NT2/D1 (cell line): ENCODE measurements around the gene ATP8B4.

Experiments used
- DNase-seq: peaks from one replicate; pipeline ENCODE4 v3.0.0-alpha.2; 2011; ENCODE audit warnings: low read depth, low spot score
- H3K27me3 ChIP-seq: 2 replicates; pipeline ENCODE4 v1.6.0; 2011; ENCODE audit warnings: mild to moderate bottlenecking; ENCODE audit not compliant: insufficient read length, insufficient read depth
- H3K36me3 ChIP-seq: 2 replicates; pipeline ENCODE4 v1.6.1; 2011; ENCODE audit warnings: mild to moderate bottlenecking, low read length, mixed read lengths; ENCODE audit not compliant: insufficient read depth, insufficient read length
- H3K4me1 ChIP-seq: 2 replicates; pipeline ENCODE4 v1.5.1; 2011; ENCODE audit not compliant: insufficient read depth, insufficient read length
- H3K4me3 ChIP-seq: 2 replicates; pipeline ENCODE4 v1.5.1; 2011; ENCODE audit warnings: low read depth; ENCODE audit not compliant: insufficient read length
- H3K9ac ChIP-seq: 2 replicates; pipeline ENCODE4 v1.6.0; 2011; ENCODE audit warnings: low read depth; ENCODE audit not compliant: insufficient read length
- H3K9me3 ChIP-seq: 2 replicates; pipeline ENCODE4 v1.5.1; 2011; ENCODE audit warnings: mild to moderate bottlenecking, low read length; ENCODE audit not compliant: insufficient read depth
- SUZ12 ChIP-seq: IDR thresholded peaks from 2 replicates; pipeline ENCODE4 v1.6.1; 2011; ENCODE audit not compliant: insufficient read length, insufficient read depth; ENCODE audit errors: extremely low read depth
- YY1 ChIP-seq: IDR thresholded peaks from 2 replicates; pipeline ENCODE4 v1.6.1; 2011; ENCODE audit not compliant: insufficient read length, insufficient read depth
- ZNF274 ChIP-seq: IDR thresholded peaks from 2 replicates; pipeline ENCODE4 v1.6.1; 2011; ENCODE audit warnings: mild to moderate bottlenecking, low read depth, low read length

ATP8B4 gene

GRCh38 chr15:50068016-50068415, 51.0 kb downstream of the ATP8B4 start:
- Histone ChIP-seq H3K9me3 (no peaks in the 10 kb centered on the region), H3K4me1 (no peaks in the 10 kb centered on the region), H3K9ac (no peak overlapping the region), H3K4me3 (no peak overlapping the region), H3K36me3 (no peaks in the 10 kb centered on the region), H3K27me3 (no peaks in the 10 kb centered on the region)
- no peak for DNase-seq
- TF ChIP-seq ZNF274, result no peak

DNA sequence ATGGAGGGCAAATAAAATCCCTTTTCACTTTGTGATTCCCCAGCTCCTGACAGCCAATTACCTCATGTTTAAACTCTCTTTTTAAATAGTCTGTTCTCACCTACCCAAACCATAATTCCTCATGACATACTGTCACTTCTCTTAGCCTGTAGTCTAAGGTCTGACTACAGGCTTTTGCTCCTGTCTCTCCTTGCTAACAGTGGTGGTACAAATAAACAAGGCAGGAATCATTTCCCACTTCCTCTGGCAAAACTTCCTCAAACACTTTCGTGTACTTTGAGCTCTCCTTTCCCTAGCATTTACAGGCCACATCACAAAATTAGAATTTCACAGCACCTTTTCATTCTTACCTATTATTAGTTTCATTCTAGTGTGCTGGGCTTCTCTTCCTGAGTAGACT, 51.8 kb downstream of the ATP8B4 start:
- Histone ChIP-seq H3K4me3 (no peak overlapping the region), H3K9me3 (no peaks in the 10 kb centered on the region), H3K27me3 (no peaks in the 10 kb centered on the region), H3K9ac (no peak overlapping the region), H3K36me3 (no peaks in the 10 kb centered on the region), H3K4me1 (no peaks in the 10 kb centered on the region)
- no peak for DNase-seq
- TF ChIP-seq SUZ12 (no peak), YY1 (no peak), ZNF274 (no peak)

- no peaks in the 10 kb centered on the region for H3K36me3 ChIP-seq
- H3K9me3 ChIP-seq, result no peaks in the 10 kb centered on the region
- no peaks in the 10 kb centered on the region for H3K4me1 ChIP-seq
- TF ChIP-seq YY1, result no peak
- no peak for TF ChIP-seq ZNF274
- TF ChIP-seq SUZ12, result no peak
- DNase-seq, result no peak
- H3K9ac ChIP-seq, result no peak overlapping the region
- H3K4me3 ChIP-seq, result no peak overlapping the region
- no peaks in the 10 kb centered on the region for H3K27me3 ChIP-seq
Measured at GRCh38 chr15:50066666-50067065, 52.4 kb downstream of the ATP8B4 start.

DNA sequence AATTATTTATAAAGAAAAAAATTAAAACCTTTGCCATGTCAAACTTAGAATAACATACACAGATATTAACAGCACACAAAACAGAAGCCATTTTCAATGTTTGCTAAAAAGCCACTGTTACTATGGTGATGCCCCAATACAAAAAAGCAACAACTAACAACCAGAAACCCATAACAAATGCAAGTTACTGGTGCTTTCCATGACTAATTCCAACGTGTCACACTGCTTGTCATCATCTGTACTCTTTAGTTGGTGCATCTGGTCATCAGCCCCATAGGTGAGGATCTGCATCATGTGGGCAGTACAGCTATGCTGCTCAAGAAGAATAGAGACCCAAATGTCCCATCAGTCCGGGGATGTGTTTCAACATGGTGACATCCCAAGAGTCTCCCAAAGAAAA, 52.8 kb downstream of the ATP8B4 start:
- H3K4me3 ChIP-seq, result no peak overlapping the region
- no peak for DNase-seq
- no peaks in the 10 kb centered on the region for H3K36me3 ChIP-seq
- no peaks in the 10 kb centered on the region for H3K9me3 ChIP-seq
- no peak for TF ChIP-seq YY1
- H3K4me1 ChIP-seq, result no peaks in the 10 kb centered on the region
- H3K27me3 ChIP-seq, result no peaks in the 10 kb centered on the region
- H3K9ac ChIP-seq, result no peak overlapping the region

DNA sequence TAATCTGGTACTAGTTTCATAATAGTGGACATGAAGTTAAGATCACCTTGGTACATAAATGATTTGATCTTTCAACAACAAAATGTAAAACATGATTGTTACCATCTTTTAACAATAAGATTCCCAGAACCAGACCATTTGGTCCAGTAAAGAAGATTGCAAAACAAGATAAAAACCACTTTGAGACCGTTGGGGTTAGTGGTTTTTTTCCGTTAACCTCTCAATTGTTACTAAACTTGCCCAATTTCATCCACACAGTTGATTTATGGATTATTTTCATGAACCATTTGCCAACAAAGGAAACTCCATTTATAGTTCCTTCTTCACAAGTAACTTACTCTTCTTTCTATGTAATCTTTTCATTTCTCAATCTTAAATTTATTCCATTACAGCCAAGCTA, 53.8 kb downstream of the ATP8B4 start:
- no peaks in the 10 kb centered on the region for H3K27me3 ChIP-seq
- no peak overlapping the region for H3K4me3 ChIP-seq
- DNase-seq, result no peak
- no peaks in the 10 kb centered on the region for H3K4me1 ChIP-seq
- no peaks in the 10 kb centered on the region for H3K9me3 ChIP-seq
- H3K36me3 ChIP-seq, result no peaks in the 10 kb centered on the region
- TF ChIP-seq ZNF274, result no peak
- TF ChIP-seq YY1, result no peak
- no peak for TF ChIP-seq SUZ12
- no peak overlapping the region for H3K9ac ChIP-seq

GRCh38 chr15:50064673-50065072, 54.4 kb downstream of the ATP8B4 start:
- TF ChIP-seq YY1 (no peak), ZNF274 (no peak), SUZ12 (no peak)
- H3K9ac ChIP-seq, result no peak overlapping the region
- H3K4me3 ChIP-seq, result no peak overlapping the region
- no peaks in the 10 kb centered on the region for H3K27me3 ChIP-seq
- no peaks in the 10 kb centered on the region for H3K36me3 ChIP-seq
- no peaks in the 10 kb centered on the region for H3K4me1 ChIP-seq
- no peak for DNase-seq
- H3K9me3 ChIP-seq, result no peaks in the 10 kb centered on the region

DNA sequence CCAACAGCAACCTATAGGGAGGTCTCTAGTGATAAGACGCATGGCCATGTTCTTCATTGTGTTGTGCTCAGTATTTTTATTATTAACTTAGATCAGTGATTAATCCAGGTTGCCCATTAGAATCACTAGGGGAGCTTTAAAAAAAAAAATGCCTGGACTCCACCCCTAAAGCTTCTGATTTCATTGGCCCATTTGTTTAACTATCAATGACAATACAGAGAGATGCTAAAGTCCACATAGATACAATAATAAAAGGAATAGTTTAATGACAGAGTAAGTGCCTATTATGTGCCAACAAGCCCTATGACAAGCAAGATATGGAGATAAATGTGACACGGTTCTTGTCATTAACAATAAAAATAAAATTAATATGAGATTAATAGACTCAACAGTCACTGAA, 55.8 kb downstream of the ATP8B4 start:
- DNase-seq, result no peak
- H3K4me3 ChIP-seq, result no peak overlapping the region
- no peaks in the 10 kb centered on the region for H3K4me1 ChIP-seq
- no peaks in the 10 kb centered on the region for H3K27me3 ChIP-seq
- no peaks in the 10 kb centered on the region for H3K9me3 ChIP-seq
- H3K9ac ChIP-seq, result no peak overlapping the region
- no peak for TF ChIP-seq YY1
- TF ChIP-seq SUZ12, result no peak
- no peak for TF ChIP-seq ZNF274
- no peaks in the 10 kb centered on the region for H3K36me3 ChIP-seq

GRCh38 chr15:50061503-50061902, 57.5 kb downstream of the ATP8B4 start:
- Histone ChIP-seq H3K36me3 (no peaks in the 10 kb centered on the region), H3K9ac (no peak overlapping the region), H3K9me3 (no peaks in the 10 kb centered on the region), H3K27me3 (no peaks in the 10 kb centered on the region), H3K4me3 (no peak overlapping the region), H3K4me1 (no peaks in the 10 kb centered on the region)
- no peak for TF ChIP-seq ZNF274
- no peak for TF ChIP-seq SUZ12
- no peak for TF ChIP-seq YY1
- no peak for DNase-seq
